IMR-90 (cell line): Measurements from ENCODE around the gene ZBTB40. TPM values are rescaled to one million over a fixed set of nuclear protein-coding genes. Genes with fewer than 3 reads are reported as not detected.

Experiments
- ATAC-seq: fragments of 200-7000 bp; cut with Tn5 transposase; 2 replicates; pipeline ENCODE4 v1.9.1; 2020; ENCODE audit warnings: low read depth, mild to moderate bottlenecking, moderate library complexity
- BruUV-seq: library from RNA; stranded (reverse); fragments of 400-500 nt; replicated peaks from 2 replicates; lab custom pipeline; 2021; lab: Mats Ljungman, UMichigan
- CTCF ChIA-PET: fragments of 300-600 bp; formaldehyde crosslinking; extraction: SDS; loops from one replicate; lab custom pipeline; 2021; ENCODE audit warnings: antibody characterized with exemption; lab: Yijun Ruan, JAX
- POLR2A ChIA-PET: fragments of 300-600 bp; sonication (Branson Sonifier 250); formaldehyde crosslinking; loops from one replicate; lab custom pipeline; 2022; ENCODE audit warnings: antibody characterized with exemption; ENCODE audit not compliant: unreplicated experiment; lab: Charles Lee
- DNase-seq: peaks from one replicate; pipeline ENCODE4 v3.0.0; 2013
- H2AFZ ChIP-seq: replicated peaks from 2 replicates; pipeline ENCODE3; 2013; ENCODE audit warnings: low read length, mild to moderate bottlenecking; ENCODE audit not compliant: poor library complexity
- H2AK5ac ChIP-seq: 2 replicates; pipeline ENCODE4 v1.6.1; 2013; ENCODE audit warnings: low read depth, low read length, inconsistent platforms
- H2AK9ac ChIP-seq: replicated peaks from 2 replicates; pipeline ENCODE3; 2013; ENCODE audit warnings: mild to moderate bottlenecking, low read depth, low read length, moderate library complexity; ENCODE audit not compliant: poor library complexity
- H2BK120ac ChIP-seq: 2 replicates; pipeline ENCODE4 v1.6.1; 2013; ENCODE audit warnings: low read depth, low read length, inconsistent platforms
- H2BK15ac ChIP-seq: 3 replicates; pipeline ENCODE4 v1.6.1; 2013; ENCODE audit warnings: low read depth, low read length, inconsistent platforms
- H2BK20ac ChIP-seq: 2 replicates; pipeline ENCODE4 v1.6.1; 2013; ENCODE audit warnings: low read depth, mild to moderate bottlenecking, inconsistent platforms, low read length, moderate library complexity
- H2BK5ac ChIP-seq: 2 replicates; pipeline ENCODE4 v1.6.1; 2013; ENCODE audit warnings: mild to moderate bottlenecking, low read depth, low read length, inconsistent platforms; ENCODE audit not compliant: poor library complexity, severe bottlenecking
- H3K14ac ChIP-seq: replicated peaks from 2 replicates; pipeline ENCODE4 v1.6.1; 2013; ENCODE audit warnings: low read depth, low read length, inconsistent platforms
- H3K18ac ChIP-seq: 2 replicates; pipeline ENCODE4 v1.6.1; 2013; ENCODE audit warnings: low read depth, low read length, control low read depth
- H3K23ac ChIP-seq: 2 replicates; pipeline ENCODE4 v1.6.1; 2013; ENCODE audit warnings: low read depth, low read length, inconsistent platforms
- H3K27ac ChIP-seq: 2 replicates; pipeline ENCODE4 v1.5.1; 2013; ENCODE audit warnings: mild to moderate bottlenecking, control low read depth, low read length; ENCODE audit not compliant: insufficient read depth
- H3K27me3 ChIP-seq: 2 replicates; pipeline ENCODE4 v1.6.1; 2013; ENCODE audit warnings: low read length; ENCODE audit not compliant: control insufficient read depth, insufficient read depth
- H3K36me3 ChIP-seq: 2 replicates; pipeline ENCODE4 v1.6.1; 2013; ENCODE audit warnings: low read length, mixed read lengths; ENCODE audit not compliant: control insufficient read depth, insufficient read depth
- H3K4ac ChIP-seq: 2 replicates; pipeline ENCODE4 v1.6.1; 2013; ENCODE audit warnings: low read depth, low read length, inconsistent platforms
- H3K4me1 ChIP-seq: 2 replicates; pipeline ENCODE4 v1.6.1; 2013; ENCODE audit warnings: low read length, mixed read lengths; ENCODE audit not compliant: control insufficient read depth, insufficient read depth
- H3K4me2 ChIP-seq: 2 replicates; pipeline ENCODE4 v1.6.1; 2013; ENCODE audit warnings: low read depth, mild to moderate bottlenecking, control low read depth, low read length, moderate library complexity
- H3K4me3 ChIP-seq: 2 replicates; pipeline ENCODE4 v1.5.1; 2013; ENCODE audit warnings: low read depth, mild to moderate bottlenecking, control low read depth, low read length, moderate library complexity; ENCODE audit not compliant: insufficient read depth
- H3K56ac ChIP-seq: 2 replicates; pipeline ENCODE4 v1.6.1; 2013; ENCODE audit warnings: low read length, inconsistent platforms; ENCODE audit not compliant: insufficient read depth; ENCODE audit errors: extremely low read depth
- H3K79me1 ChIP-seq, 2 experiments: 2 replicates each; pipeline ENCODE4 v1.6.1; 2013; ENCODE audit warnings: low read length in 2 of 2, inconsistent platforms in 1 of 2, low read depth in 1 of 2
- H3K9ac ChIP-seq: 2 replicates; pipeline ENCODE4 v1.6.1; 2013; ENCODE audit warnings: low read depth, low read length, control low read depth
- H3K9me1 ChIP-seq: 2 replicates; pipeline ENCODE4 v1.6.1; 2013; ENCODE audit warnings: low read length, inconsistent platforms; ENCODE audit not compliant: insufficient read depth
- H3K9me3 ChIP-seq: 2 replicates; pipeline ENCODE4 v1.6.1; 2013; ENCODE audit warnings: low read length; ENCODE audit not compliant: control insufficient read depth, insufficient read depth
- H4K20me1 ChIP-seq: 2 replicates; pipeline ENCODE4 v1.6.1; 2013; ENCODE audit warnings: low read length, inconsistent platforms; ENCODE audit not compliant: insufficient read depth
- H4K5ac ChIP-seq: 2 replicates; pipeline ENCODE4 v1.6.1; 2013; ENCODE audit warnings: mild to moderate bottlenecking, low read depth, low read length, control low read depth
- H4K8ac ChIP-seq, 2 experiments: 2 replicates each; pipeline ENCODE4 v1.6.1; 2013; ENCODE audit warnings: low read depth in 2 of 2, low read length in 2 of 2, control low read depth in 1 of 2, inconsistent platforms in 1 of 2
- H4K91ac ChIP-seq: 2 replicates; pipeline ENCODE4 v1.6.1; 2013; ENCODE audit warnings: low read depth, low read length, inconsistent platforms; ENCODE audit not compliant: insufficient read depth
- BHLHE40 ChIP-seq: fragments of 150-350 bp; IDR thresholded peaks from 2 replicates; pipeline ENCODE4 v1.6.1; 2016; ENCODE audit warnings: mild to moderate bottlenecking, low read depth, low read length
- CEBPB ChIP-seq: IDR thresholded peaks from 2 replicates; pipeline ENCODE4 v1.6.1; 2012; ENCODE audit warnings: low read depth, low read length, improper control_type of control experiment
- CHD1 ChIP-seq: IDR thresholded peaks from 2 replicates; pipeline ENCODE4 v1.6.1; 2012; ENCODE audit warnings: low read depth, low read length, improper control_type of control experiment
- FOS ChIP-seq: fragments of 150-350 bp; IDR thresholded peaks from 2 replicates; pipeline ENCODE4 v1.6.1; 2016; ENCODE audit warnings: low read depth, low read length
- MAZ ChIP-seq: IDR thresholded peaks from 2 replicates; pipeline ENCODE4 v1.6.1; 2012; ENCODE audit warnings: low read depth, mild to moderate bottlenecking, low read length, improper control_type of control experiment, moderate library complexity, borderline replicate concordance
- MXI1 ChIP-seq: IDR thresholded peaks from 2 replicates; pipeline ENCODE4 v1.6.1; 2012; ENCODE audit warnings: low read depth, mild to moderate bottlenecking, low read length, moderate library complexity, borderline replicate concordance
- NFE2L2 ChIP-seq: fragments of 150-350 bp; IDR thresholded peaks from 2 replicates; pipeline ENCODE4 v1.6.1; 2016; ENCODE audit warnings: low read depth, mild to moderate bottlenecking, low read length
- POLR2A ChIP-seq: IDR thresholded peaks from 2 replicates; pipeline ENCODE4 v1.6.1; 2012; ENCODE audit warnings: mild to moderate bottlenecking, low read depth, low read length
- RAD21 ChIP-seq: IDR thresholded peaks from 2 replicates; pipeline ENCODE4 v1.6.1; 2012; ENCODE audit warnings: low read length, improper control_type of control experiment
- RCOR1 ChIP-seq: IDR thresholded peaks from 2 replicates; pipeline ENCODE4 v1.6.1; 2012; ENCODE audit warnings: mild to moderate bottlenecking, low read length, improper control_type of control experiment; ENCODE audit not compliant: insufficient replicate concordance
- RFX5 ChIP-seq: IDR thresholded peaks from 2 replicates; pipeline ENCODE4 v1.8.0; 2012; ENCODE audit warnings: low read depth, mild to moderate bottlenecking, low read length, moderate library complexity
- SMC3 ChIP-seq: fragments of 150-350 bp; IDR thresholded peaks from 2 replicates; pipeline ENCODE4 v1.6.1; 2016; ENCODE audit warnings: low read depth, mild to moderate bottlenecking, antibody characterized with exemption, low read length, moderate library complexity
- WGBS, 2 experiments: methylation state at CpG; one replicate each; pipeline versions ENCODE4 v1.1.5 to v1.1.7; 2013; ENCODE audit warnings: missing lambda C conversion rate in 2 of 2; ENCODE audit not compliant: insufficient read length in 1 of 2; ENCODE audit errors: extremely low coverage in 2 of 2; 5-methylcytosine and 5-hydroxymethylcytosine counted together
- dilution Hi-C: fragments of 300-500 bp; cut with HindIII; formaldehyde crosslinking; loops from one replicate; pipeline ENCODE4 v1.14.3; 2018; ENCODE audit warnings: low sequenced_read_pairs; ENCODE audit not compliant: unreplicated experiment
- in situ Hi-C: fragments of 300-500 bp; cut with MboI; formaldehyde crosslinking; loops from 3 replicates; pipeline ENCODE4 v1.14.3; 2019; ENCODE audit warnings: low sequenced_read_pairs, inconsistent platforms, mixed read lengths
- intact Hi-C: fragments of 100-400 bp; cut with micrococcal nuclease; formaldehyde crosslinking; loops from 2 replicates; pipeline ENCODE4 v1.10.0; 2022
- polyA plus RNA-seq, 3 experiments: library from polyadenylated mRNA; depleted of rRNA; stranded (reverse); fragments of >200 nt; gene quantifications; 2 replicates each; pipeline ENCODE4 v1.2.3, GENCODE V29; 2012; ENCODE audit warnings: low replicate concordance in 1 of 3
- total RNA-seq: library from RNA; depleted of rRNA; stranded (reverse); fragments of >200 nt; gene quantifications from 2 replicates; pipeline ENCODE4 v1.2.3, GENCODE V29; 2012
- TF ChIP-seq, protein P1 (sequence below): conservative IDR thresholded peaks from 2 replicates; pipeline ENCODE4 v1.5.1; 2012; ENCODE audit warnings: mild to moderate bottlenecking, low read depth, low read length, improper control_type of control experiment
- TF ChIP-seq, protein P2 (sequence below): fragments of 150-350 bp; IDR thresholded peaks from 2 replicates; pipeline ENCODE4 v1.6.1; 2017; ENCODE audit warnings: mild to moderate bottlenecking, antibody characterized with exemption, low read length, low read depth

Gene ZBTB40
- total and polyA plus RNA-seq, 2 of the 4 experiments (the other 2 are of a cell fraction) = 6.0 to 9.7 TPM

DNA sequence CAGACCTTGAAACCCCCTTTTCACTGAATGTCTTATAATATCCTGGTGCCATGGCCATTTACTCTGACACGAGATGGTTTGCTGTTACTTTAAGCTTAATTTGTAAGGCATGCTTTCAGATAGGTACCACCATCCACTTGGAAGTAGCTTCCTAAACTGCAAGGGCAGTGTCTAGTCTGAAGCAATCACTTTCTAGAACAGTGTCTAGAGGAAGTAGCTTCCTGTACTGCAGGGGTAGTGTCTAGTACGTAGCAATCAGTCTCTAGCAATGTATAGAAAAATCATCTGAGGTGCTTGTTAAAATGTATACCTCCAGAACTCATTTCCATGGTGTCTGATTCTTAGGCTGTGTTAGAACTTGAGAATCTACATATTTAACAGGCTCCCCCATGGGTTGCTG lies 42.5 kb downstream of the ZBTB40 start (continued):
- TF ChIP-seq CEBPB = no peak
- TF ChIP-seq MXI1 = no peak

DNA sequence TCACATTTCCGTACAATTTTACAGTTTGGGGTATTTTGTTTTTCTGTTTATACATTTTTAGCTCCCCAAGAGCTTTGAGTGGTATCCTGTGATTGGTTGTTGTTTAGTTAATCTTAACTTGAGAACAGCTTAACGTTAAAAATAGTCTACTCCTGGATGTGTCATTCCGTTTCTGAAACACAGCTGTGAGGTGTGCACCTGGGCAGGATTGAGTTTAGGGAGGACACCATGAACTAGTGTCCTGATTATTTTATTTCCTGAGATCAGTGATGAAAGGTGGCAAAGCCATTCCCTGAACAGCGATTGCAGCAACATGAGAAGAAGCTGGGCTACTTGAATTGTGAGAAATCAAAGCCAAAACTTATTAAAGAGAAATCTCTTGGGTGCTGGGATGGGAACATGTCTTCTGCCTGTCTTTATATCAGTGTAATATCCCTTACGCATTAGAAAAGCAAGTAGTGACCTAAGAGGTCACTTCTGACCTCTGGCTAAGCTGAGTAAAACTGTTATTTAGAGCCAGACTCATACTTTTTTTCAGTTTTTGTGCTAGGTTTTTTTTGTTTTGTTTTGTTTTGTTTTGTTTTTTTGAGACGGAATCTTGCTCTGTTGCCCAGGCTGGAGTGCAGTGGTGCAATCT lies 43.4 kb downstream of the ZBTB40 start:
- intact Hi-C loops = no loop called here
- Histone ChIP-seq H3K14ac (no peak overlapping the region), H4K91ac (no peak overlapping the region), H3K4me3 (no peak overlapping the region), H3K4ac (no peak overlapping the region), H2AK5ac (no peak overlapping the region), H3K56ac (no peak overlapping the region), H2BK15ac (no peak overlapping the region), H4K20me1 (no peaks in the 10 kb centered on the region), H2BK120ac (no peak overlapping the region), H3K9me3 (no peaks in the 10 kb centered on the region), H3K4me2 (no peak overlapping the region), H2BK5ac (no peak overlapping the region), H4K8ac (no peak overlapping the region), H3K9ac (no peak overlapping the region), H3K23ac (no peak overlapping the region), H3K18ac (no peak overlapping the region), H3K27ac (no peak overlapping the region), H3K9me1 (0 out of 2 replicates have a peak, but pooled peaks cover 3% of the 10 kb centered on the region), H2AK9ac (no peak overlapping the region), H3K4me1 (peaks cover 2% of the 10 kb centered on the region; the same call in 1 of the 2 replicates), H3K79me1 (peaks cover 0 to 10% of the 10 kb centered on the region in 2 experiments; a peak in 3 of 4 replicates), H4K5ac (no peak overlapping the region), H2AFZ (no peak overlapping the region), H2BK20ac (no peak overlapping the region), H3K27me3 (no peaks in the 10 kb centered on the region), H3K36me3 (peaks cover 7% of the 10 kb centered on the region)
- BruUV-seq = no TSS peak
- POLR2A ChIA-PET = no interaction called here
- DNase-seq (no peak), ATAC-seq (no peak)
- in situ Hi-C loops = no loop called here
- CTCF ChIA-PET = no interaction called here
- 80% methylated on average over 2 of the region's 6 CpGs; no CpG with 5 or more reads in 1 of the 2 experiments for WGBS, 2 experiments
- dilution Hi-C loops = no loop called here
- TF ChIP-seq NFE2L2 (no peak), RFX5 (no peak), RAD21 (no peak), POLR2A (no peak), MAZ (no peak), RCOR1 (no peak), FOS (no peak), BHLHE40 (no peak), SMC3 (no peak), CEBPB (no peak), CHD1 (no peak)
- TF ChIP-seq, protein P1, sequence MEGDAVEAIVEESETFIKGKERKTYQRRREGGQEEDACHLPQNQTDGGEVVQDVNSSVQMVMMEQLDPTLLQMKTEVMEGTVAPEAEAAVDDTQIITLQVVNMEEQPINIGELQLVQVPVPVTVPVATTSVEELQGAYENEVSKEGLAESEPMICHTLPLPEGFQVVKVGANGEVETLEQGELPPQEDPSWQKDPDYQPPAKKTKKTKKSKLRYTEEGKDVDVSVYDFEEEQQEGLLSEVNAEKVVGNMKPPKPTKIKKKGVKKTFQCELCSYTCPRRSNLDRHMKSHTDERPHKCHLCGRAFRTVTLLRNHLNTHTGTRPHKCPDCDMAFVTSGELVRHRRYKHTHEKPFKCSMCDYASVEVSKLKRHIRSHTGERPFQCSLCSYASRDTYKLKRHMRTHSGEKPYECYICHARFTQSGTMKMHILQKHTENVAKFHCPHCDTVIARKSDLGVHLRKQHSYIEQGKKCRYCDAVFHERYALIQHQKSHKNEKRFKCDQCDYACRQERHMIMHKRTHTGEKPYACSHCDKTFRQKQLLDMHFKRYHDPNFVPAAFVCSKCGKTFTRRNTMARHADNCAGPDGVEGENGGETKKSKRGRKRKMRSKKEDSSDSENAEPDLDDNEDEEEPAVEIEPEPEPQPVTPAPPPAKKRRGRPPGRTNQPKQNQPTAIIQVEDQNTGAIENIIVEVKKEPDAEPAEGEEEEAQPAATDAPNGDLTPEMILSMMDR = no peak
- TF ChIP-seq, protein P2, sequence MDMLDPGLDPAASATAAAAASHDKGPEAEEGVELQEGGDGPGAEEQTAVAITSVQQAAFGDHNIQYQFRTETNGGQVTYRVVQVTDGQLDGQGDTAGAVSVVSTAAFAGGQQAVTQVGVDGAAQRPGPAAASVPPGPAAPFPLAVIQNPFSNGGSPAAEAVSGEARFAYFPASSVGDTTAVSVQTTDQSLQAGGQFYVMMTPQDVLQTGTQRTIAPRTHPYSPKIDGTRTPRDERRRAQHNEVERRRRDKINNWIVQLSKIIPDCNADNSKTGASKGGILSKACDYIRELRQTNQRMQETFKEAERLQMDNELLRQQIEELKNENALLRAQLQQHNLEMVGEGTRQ = no peak
